ENCODE results near the gene DHRS12. TPM values are rescaled to one million over a fixed set of nuclear protein-coding genes. Genes with fewer than 3 reads are reported as not detected.

The DHRS12 gene
- total RNA-seq, 1 experiment from 2014 or later, result 2.6 TPM

DNA sequence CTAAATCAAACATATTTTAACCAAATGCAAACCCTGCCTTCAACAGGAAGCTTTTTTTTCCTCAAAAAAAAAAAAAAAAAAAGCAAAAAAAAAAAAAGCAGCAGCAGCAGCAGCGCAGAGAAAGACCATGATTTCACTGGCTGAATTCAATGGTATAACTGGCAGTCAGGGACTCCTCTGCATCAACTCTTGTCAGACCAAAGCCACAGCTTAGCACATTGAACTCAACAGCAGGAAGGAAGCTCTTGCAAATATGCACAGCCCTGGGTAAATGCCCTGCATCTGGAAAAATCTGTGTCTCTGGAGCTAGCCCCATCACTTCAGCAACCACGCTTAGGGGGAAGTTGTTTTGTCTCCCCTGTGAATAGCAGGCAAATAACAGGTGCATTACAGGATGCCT, 17.6 kb upstream of the DHRS12 start:
- H4K20me1 ChIP-seq (ENCODE audit: low read length), result no peaks in the 10 kb centered on the region
- H3K79me2 ChIP-seq (ENCODE audit: low read length), result no peaks in the 10 kb centered on the region
- DNase-seq (no peak), ATAC-seq (no peak)
- no peaks in the 10 kb centered on the region for H3F3A ChIP-seq (ENCODE audit: low read length, unreplicated experiment)
- ChIA-PET POLR2A (ENCODE audit: unreplicated experiment) (no interaction called here), CTCF (no interaction called here)
- no peaks in the 10 kb centered on the region for H3K4me1 ChIP-seq (ENCODE audit: insufficient read depth, low read length)
- BruUV-seq (replicated peaks), result no TSS peak
- H3K27ac ChIP-seq (ENCODE audit: low read length), result no peak overlapping the region
- no peak overlapping the region for H2AFZ ChIP-seq (ENCODE audit: low read length)
- H3K9me3 ChIP-seq (ENCODE audit: low read length), result no peaks in the 10 kb centered on the region
- intact Hi-C loops (cut with micrococcal nuclease), result no loop called here
- H3K9ac ChIP-seq (ENCODE audit: low read length), result no peak overlapping the region
- no peak overlapping the region for H3K4me2 ChIP-seq (ENCODE audit: low read length)
- no peaks in the 10 kb centered on the region for H3K9me2 ChIP-seq (replicated peaks; ENCODE audit: low read length)
- TF ChIP-seq EZH2 (IDR thresholded peaks at IDR 0.05; ENCODE audit: low read length, unreplicated experiment) (no peak), EZH2phosphoT487 (IDR thresholded peaks at IDR 0.05; ENCODE audit: borderline replicate concordance, low read length) (no peak)
- TF ChIP-seq, protein P1, sequence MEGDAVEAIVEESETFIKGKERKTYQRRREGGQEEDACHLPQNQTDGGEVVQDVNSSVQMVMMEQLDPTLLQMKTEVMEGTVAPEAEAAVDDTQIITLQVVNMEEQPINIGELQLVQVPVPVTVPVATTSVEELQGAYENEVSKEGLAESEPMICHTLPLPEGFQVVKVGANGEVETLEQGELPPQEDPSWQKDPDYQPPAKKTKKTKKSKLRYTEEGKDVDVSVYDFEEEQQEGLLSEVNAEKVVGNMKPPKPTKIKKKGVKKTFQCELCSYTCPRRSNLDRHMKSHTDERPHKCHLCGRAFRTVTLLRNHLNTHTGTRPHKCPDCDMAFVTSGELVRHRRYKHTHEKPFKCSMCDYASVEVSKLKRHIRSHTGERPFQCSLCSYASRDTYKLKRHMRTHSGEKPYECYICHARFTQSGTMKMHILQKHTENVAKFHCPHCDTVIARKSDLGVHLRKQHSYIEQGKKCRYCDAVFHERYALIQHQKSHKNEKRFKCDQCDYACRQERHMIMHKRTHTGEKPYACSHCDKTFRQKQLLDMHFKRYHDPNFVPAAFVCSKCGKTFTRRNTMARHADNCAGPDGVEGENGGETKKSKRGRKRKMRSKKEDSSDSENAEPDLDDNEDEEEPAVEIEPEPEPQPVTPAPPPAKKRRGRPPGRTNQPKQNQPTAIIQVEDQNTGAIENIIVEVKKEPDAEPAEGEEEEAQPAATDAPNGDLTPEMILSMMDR (conservative IDR thresholded peaks at IDR 0.05; ENCODE audit: low read depth, low read length), result no peak
- 0 out of 2 replicates have a peak, but pooled peaks cover under 1% of the 10 kb centered on the region for H3K27me3 ChIP-seq (ENCODE audit: low read length)
- H3K4me3 ChIP-seq (ENCODE audit: low read length), result no peak overlapping the region
- no peaks in the 10 kb centered on the region for H3K36me3 ChIP-seq (ENCODE audit: low read depth, low read length)

DNA sequence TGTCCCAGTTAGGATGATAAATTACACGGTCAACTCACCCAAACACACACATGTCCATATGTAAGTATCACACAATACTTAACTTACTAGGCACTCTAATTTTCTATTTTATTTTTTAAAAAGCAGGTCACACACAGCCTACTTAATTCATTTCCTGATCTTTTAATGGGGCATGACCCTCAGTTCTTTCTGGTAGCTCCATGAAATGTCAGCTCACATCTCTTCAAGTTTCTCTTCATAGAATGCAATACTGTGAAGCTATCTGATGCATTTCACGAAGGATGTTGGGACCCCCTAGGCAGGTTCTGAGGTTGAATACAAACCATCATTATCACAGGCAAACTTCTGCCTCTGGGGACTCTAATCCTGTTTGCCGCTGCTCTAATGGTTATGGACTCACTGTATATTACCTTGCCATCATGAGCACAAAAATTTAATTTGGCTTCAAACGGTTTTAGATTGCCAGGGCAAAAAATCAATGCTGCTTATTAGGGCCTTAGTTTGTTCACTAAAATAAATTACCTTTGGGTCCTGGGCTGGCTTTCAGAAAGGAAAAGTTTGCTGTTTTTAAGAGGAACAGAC, 16.1 kb upstream of the DHRS12 start:
- Histone ChIP-seq H3K9me2 (replicated peaks; ENCODE audit: low read length) (no peaks in the 10 kb centered on the region), H3K9me3 (ENCODE audit: low read length) (no peaks in the 10 kb centered on the region), H2AFZ (ENCODE audit: low read length) (no peak overlapping the region), H3K4me3 (ENCODE audit: low read length) (no peak overlapping the region), H3K27ac (ENCODE audit: low read length) (no peak overlapping the region), H3K4me1 (ENCODE audit: insufficient read depth, low read length) (peaks cover 6% of the 10 kb centered on the region; the same call in 1 of the 2 replicates), H4K20me1 (ENCODE audit: low read length) (no peaks in the 10 kb centered on the region), H3F3A (ENCODE audit: low read length, unreplicated experiment) (no peaks in the 10 kb centered on the region), H3K27me3 (ENCODE audit: low read length) (no peaks in the 10 kb centered on the region), H3K9ac (ENCODE audit: low read length) (no peak overlapping the region), H3K36me3 (ENCODE audit: low read depth, low read length) (no peaks in the 10 kb centered on the region), H3K79me2 (ENCODE audit: low read length) (no peaks in the 10 kb centered on the region), H3K4me2 (ENCODE audit: low read length) (no peak overlapping the region)
- ChIA-PET POLR2A (ENCODE audit: unreplicated experiment) (no interaction called here), CTCF (no interaction called here)
- DNase-seq (no peak), ATAC-seq (no peak)
- intact Hi-C loops (cut with micrococcal nuclease), result no loop called here
- no peak for TF ChIP-seq EZH2phosphoT487 (IDR thresholded peaks at IDR 0.05; ENCODE audit: borderline replicate concordance, low read length)
- no peak for TF ChIP-seq EZH2 (IDR thresholded peaks at IDR 0.05; ENCODE audit: low read length, unreplicated experiment)
- TF ChIP-seq, protein P1 (conservative IDR thresholded peaks at IDR 0.05; ENCODE audit: low read depth, low read length), result no peak
- no TSS peak for BruUV-seq (replicated peaks)

DNA sequence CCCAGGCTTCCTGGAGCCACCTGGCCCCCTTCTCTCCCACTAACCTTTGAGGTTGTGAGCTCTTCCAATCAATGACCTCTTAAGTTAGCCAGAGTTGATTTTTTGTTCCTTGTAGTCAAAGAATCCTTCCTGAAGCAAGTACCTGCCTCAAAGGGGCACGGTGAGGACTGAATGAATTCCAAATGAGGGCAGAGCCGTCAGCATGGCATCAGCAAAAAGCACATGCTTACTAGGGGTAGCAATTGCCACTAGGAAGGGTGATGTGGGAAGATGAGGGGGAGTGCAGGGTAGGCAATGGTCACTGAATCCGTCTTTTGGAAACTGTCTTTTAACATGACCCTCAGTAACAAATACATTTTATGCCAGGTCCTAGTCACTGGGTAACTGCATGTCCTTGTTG, 15.6 kb upstream of the DHRS12 start:
- Histone ChIP-seq H3K4me1 (ENCODE audit: insufficient read depth, low read length) (peaks cover 6% of the 10 kb centered on the region; the same call in 1 of the 2 replicates), H4K20me1 (ENCODE audit: low read length) (no peaks in the 10 kb centered on the region), H3K27ac (ENCODE audit: low read length) (no peak overlapping the region), H3K36me3 (ENCODE audit: low read depth, low read length) (no peaks in the 10 kb centered on the region), H3K9me3 (ENCODE audit: low read length) (no peaks in the 10 kb centered on the region), H3K79me2 (ENCODE audit: low read length) (no peaks in the 10 kb centered on the region), H3K9me2 (replicated peaks; ENCODE audit: low read length) (no peaks in the 10 kb centered on the region), H2AFZ (ENCODE audit: low read length) (no peak overlapping the region), H3K4me3 (ENCODE audit: low read length) (no peak overlapping the region), H3F3A (ENCODE audit: low read length, unreplicated experiment) (no peaks in the 10 kb centered on the region), H3K27me3 (ENCODE audit: low read length) (no peaks in the 10 kb centered on the region), H3K4me2 (ENCODE audit: low read length) (no peak overlapping the region), H3K9ac (ENCODE audit: low read length) (no peak overlapping the region)
- TF ChIP-seq, protein P1 (conservative IDR thresholded peaks at IDR 0.05; ENCODE audit: low read depth, low read length), result no peak
- TF ChIP-seq EZH2 (IDR thresholded peaks at IDR 0.05; ENCODE audit: low read length, unreplicated experiment) (no peak), EZH2phosphoT487 (IDR thresholded peaks at IDR 0.05; ENCODE audit: borderline replicate concordance, low read length) (no peak)
- ChIA-PET POLR2A (ENCODE audit: unreplicated experiment) (no interaction called here), CTCF (no interaction called here)
- BruUV-seq (replicated peaks), result no TSS peak
- no peak for ATAC-seq
- DNase-seq, result no peak
- intact Hi-C loops (cut with micrococcal nuclease), result loop anchor here (5.0 kb wide), 2 partner anchors 38 to 78 kb away; no protein-coding TSS in a partner anchor
